ENCODE results near the gene DAB2IP. TPM values are rescaled to one million over a fixed set of nuclear protein-coding genes. Genes with fewer than 3 reads are reported as not detected.

Gene DAB2IP
- total RNA-seq, 2 donors from 2014 or later = 51.6 to 83.2 TPM

DNA sequence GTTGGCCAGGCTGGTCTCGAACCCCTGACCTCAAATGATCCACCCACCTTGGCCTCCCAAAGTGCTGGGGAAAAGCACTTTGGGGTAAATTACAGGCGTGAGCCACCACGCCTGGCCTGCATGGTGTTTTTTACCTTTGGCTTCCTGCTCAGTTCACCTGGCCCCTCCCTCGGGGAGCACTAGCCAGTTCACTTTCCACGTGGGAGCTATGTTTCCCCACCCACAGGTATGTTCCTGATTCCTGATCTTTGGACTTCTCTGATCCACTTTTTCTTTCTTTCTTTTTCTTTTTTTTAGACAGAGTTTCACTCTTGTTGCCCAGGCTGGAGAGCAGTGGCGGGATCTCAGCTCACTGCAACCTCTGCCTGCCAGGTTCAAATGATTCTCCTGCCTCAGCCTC lies 15.8 kb downstream of the DAB2IP start:
- intact Hi-C loops (cut with DNase I) = no loop called here
- WGBS = 86% methylated on average over 6 of the region's 6 CpGs
- DNase-seq (ENCODE audit: low spot score) = no peak

DNA sequence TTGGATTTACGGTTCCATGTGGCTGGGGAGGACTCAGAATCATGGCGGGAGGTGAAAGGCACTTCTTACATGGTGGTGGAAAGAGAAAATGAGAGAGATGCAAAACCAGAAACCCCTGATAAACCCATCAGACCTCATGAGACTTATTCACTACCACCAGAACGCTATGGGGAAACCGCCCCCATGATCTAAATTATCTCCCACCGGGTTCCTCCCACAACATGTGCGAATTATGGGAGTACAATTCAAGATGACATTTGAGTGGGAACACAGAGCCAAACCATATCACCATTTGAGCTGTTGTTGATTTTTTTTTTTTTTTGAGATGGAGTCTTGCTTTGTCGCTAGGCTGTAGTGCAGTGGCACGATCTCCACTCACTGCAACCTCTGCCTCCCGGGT lies 16.5 kb downstream of the DAB2IP start:
- no peaks in the 10 kb centered on the region for H3K4me1 ChIP-seq (replicated peaks)
- no peak for TF ChIP-seq POLR2A (IDR thresholded peaks at IDR 0.05)
- TF ChIP-seq, protein P1, sequence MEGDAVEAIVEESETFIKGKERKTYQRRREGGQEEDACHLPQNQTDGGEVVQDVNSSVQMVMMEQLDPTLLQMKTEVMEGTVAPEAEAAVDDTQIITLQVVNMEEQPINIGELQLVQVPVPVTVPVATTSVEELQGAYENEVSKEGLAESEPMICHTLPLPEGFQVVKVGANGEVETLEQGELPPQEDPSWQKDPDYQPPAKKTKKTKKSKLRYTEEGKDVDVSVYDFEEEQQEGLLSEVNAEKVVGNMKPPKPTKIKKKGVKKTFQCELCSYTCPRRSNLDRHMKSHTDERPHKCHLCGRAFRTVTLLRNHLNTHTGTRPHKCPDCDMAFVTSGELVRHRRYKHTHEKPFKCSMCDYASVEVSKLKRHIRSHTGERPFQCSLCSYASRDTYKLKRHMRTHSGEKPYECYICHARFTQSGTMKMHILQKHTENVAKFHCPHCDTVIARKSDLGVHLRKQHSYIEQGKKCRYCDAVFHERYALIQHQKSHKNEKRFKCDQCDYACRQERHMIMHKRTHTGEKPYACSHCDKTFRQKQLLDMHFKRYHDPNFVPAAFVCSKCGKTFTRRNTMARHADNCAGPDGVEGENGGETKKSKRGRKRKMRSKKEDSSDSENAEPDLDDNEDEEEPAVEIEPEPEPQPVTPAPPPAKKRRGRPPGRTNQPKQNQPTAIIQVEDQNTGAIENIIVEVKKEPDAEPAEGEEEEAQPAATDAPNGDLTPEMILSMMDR (IDR thresholded peaks at IDR 0.05) = no peak
- no peak for TF ChIP-seq POLR2AphosphoS5 (IDR thresholded peaks at IDR 0.05)
- 95% methylated on average over 9 of the region's 9 CpGs for WGBS
- no peak overlapping the region for H3K4me3 ChIP-seq
- H3K27ac ChIP-seq = no peak overlapping the region
- no peaks in the 10 kb centered on the region for H3K36me3 ChIP-seq
- H3K27me3 ChIP-seq (replicated peaks; ENCODE audit: insufficient read depth) = no peaks in the 10 kb centered on the region
- no peak for DNase-seq (ENCODE audit: low spot score)
- no peaks in the 10 kb centered on the region for H3K9me3 ChIP-seq
- intact Hi-C loops (cut with DNase I) = no loop called here

More for the DNA sequence above, 15.8 kb downstream of the DAB2IP start:
- TF ChIP-seq, protein P1 (IDR thresholded peaks at IDR 0.05) = no peak
- TF ChIP-seq POLR2A (IDR thresholded peaks at IDR 0.05) (no peak), POLR2AphosphoS5 (IDR thresholded peaks at IDR 0.05) (no peak)
- no peak overlapping the region for H3K4me3 ChIP-seq
- H3K27ac ChIP-seq = no peak overlapping the region
- no peaks in the 10 kb centered on the region for H3K27me3 ChIP-seq (replicated peaks; ENCODE audit: insufficient read depth)
- H3K4me1 ChIP-seq (replicated peaks) = no peaks in the 10 kb centered on the region
- H3K36me3 ChIP-seq = no peaks in the 10 kb centered on the region
- no peaks in the 10 kb centered on the region for H3K9me3 ChIP-seq

DNA sequence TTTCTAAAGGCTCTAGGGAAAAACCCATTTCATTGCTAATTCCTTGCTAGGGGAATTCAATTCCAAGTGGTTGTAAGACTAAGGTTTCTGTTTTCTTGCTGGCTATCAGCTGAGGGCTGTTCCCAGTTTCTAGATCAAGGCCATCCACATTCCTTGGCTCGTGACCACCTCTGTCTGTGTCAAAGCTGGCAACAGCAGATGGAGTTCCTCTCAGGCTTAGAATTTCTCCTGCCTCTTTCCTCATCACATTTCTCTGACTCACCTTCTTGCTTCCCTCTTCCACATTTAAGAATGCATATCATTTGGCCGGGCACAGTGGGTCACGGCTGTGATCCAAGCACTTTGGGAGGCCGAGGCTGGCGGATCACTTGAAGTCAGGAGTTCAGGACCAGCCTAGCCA lies 19.0 kb downstream of the DAB2IP start:
- Histone ChIP-seq H3K4me3 (no peak overlapping the region), H3K27me3 (replicated peaks; ENCODE audit: insufficient read depth) (no peaks in the 10 kb centered on the region), H3K4me1 (replicated peaks) (no peaks in the 10 kb centered on the region), H3K9me3 (no peaks in the 10 kb centered on the region), H3K27ac (no peak overlapping the region), H3K36me3 (no peaks in the 10 kb centered on the region)
- intact Hi-C loops (cut with DNase I) = no loop called here
- DNase-seq (ENCODE audit: low spot score) = no peak
- TF ChIP-seq, protein P1 (IDR thresholded peaks at IDR 0.05) = no peak
- TF ChIP-seq POLR2A (IDR thresholded peaks at IDR 0.05) = no peak
- no peak for TF ChIP-seq POLR2AphosphoS5 (IDR thresholded peaks at IDR 0.05)
- WGBS = 83% methylated on average over 5 of the region's 5 CpGs

DNA sequence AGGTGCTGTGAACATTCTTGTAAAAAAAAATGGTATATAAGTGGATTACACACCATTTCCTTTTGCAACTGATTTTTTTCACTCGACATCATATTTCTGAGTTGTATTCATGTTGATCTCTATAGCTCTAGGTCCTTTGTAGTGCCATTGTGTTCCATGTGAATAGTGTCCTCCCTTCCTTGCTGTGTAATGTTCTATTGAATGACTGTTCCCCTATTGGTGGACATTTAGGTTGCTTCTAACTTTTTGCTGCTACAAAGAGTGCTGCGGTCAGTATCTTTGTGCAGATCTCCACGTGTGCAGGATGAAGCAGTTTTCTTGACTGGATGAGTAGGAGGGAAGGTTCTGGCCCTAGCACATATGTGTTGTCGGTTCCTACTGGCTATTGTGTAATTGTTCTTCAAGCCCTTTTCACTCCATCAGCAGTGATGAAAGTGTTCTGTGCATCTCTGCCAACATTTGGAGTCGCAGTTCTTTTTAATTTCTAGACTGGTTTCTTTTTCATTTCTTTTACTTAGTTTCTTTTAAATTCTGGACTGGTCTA lies 20.2 kb downstream of the DAB2IP start:
- Histone ChIP-seq H3K27me3 (replicated peaks; ENCODE audit: insufficient read depth) (no peaks in the 10 kb centered on the region), H3K27ac (no peak overlapping the region), H3K4me3 (no peak overlapping the region), H3K4me1 (replicated peaks) (no peaks in the 10 kb centered on the region), H3K9me3 (no peaks in the 10 kb centered on the region), H3K36me3 (no peaks in the 10 kb centered on the region)
- intact Hi-C loops (cut with DNase I) = no loop called here
- TF ChIP-seq POLR2A (IDR thresholded peaks at IDR 0.05) (no peak), POLR2AphosphoS5 (IDR thresholded peaks at IDR 0.05) (no peak)
- TF ChIP-seq, protein P1 (IDR thresholded peaks at IDR 0.05) = no peak
- WGBS = 59% methylated on average over 5 of the region's 5 CpGs
- DNase-seq (ENCODE audit: low spot score) = no peak

DNA sequence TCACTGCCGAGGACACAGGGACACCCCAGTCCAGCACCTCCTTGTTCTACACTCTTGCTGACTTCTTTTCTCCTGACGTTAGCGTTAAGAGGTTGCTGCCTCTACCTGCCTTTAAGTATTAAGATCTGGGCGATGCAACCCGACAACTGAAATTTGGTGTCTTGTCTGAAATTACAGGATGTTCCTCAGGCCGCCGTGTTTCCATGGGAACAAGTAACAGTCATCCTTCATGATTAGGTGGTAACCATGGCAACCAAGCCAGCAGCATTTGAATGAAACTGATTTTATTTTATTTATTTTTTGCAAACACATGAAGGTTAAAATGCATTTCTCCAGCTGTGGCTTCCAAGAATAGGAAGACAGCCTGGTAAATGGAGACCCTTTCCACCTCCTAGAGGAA lies 20.8 kb downstream of the DAB2IP start:
- no peak for TF ChIP-seq POLR2A (IDR thresholded peaks at IDR 0.05)
- TF ChIP-seq, protein P1 (IDR thresholded peaks at IDR 0.05) = no peak
- TF ChIP-seq POLR2AphosphoS5 (IDR thresholded peaks at IDR 0.05) = no peak
- Histone ChIP-seq H3K27ac (no peak overlapping the region), H3K4me3 (no peak overlapping the region), H3K27me3 (replicated peaks; ENCODE audit: insufficient read depth) (no peaks in the 10 kb centered on the region), H3K9me3 (no peaks in the 10 kb centered on the region), H3K36me3 (no peaks in the 10 kb centered on the region), H3K4me1 (replicated peaks) (no peaks in the 10 kb centered on the region)
- DNase-seq (ENCODE audit: low spot score) = no peak
- intact Hi-C loops (cut with DNase I) = no loop called here
- WGBS = 73% methylated on average over 7 of the region's 7 CpGs

Measured in prostate gland (tissue), 2 donors.